HG03196 (cell line): ENCODE results near the gene ADCK2.
A peak's percentile ranks its signal among the peaks of the same experiment; 100 is the strongest.
"Not testable (repeated sequence)": the region's sequence is repeated elsewhere in the genome, so short reads cannot be mapped to it uniquely, and the experiment has no call there.

Experiments
- ATAC-seq: cut with Tn5 transposase; IDR thresholded peaks from one replicate; pipeline ENCODE4 v1.9.1; 2021; ENCODE audit not compliant: unreplicated experiment

Gene ADCK2

DNA sequence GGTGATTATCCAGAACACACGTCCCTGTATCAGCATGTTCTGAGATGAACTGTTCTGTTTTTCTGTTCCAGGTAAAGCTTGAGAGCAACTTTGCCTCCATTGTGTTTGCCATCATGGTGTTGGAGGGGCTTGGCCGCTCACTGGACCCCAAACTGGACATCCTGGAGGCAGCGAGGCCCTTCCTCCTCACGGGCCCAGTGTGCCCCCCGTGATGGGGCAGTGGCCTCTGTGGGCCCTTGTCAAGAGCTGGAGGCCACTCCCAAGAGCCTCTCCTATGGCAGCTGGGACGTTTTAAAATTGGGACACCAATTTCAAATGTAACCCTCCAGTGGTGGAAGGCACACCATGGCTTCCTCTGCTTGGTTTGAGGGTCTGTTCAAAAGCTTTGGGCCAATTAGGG lies 21.8 kb downstream of the ADCK2 start:
- ATAC-seq, result no peak

DNA sequence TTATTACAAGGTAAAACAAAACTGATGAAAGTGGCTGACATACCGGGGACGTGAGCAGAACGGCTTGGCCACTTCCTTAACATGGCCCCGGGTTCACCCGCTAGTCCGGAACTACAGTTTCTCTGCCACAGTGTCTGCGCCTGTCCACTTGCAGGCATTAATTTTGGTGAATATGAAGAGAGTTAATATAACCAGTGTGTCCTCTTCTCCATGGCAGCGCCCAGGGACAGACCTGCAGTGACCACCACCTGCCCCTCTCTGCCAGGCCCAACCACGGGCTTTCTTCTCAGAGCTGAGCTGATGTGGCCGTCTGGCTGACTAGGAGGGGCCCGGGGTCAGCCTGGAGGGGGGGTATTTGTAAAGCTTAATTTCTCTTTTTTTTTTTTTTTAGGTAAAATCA lies 22.6 kb downstream of the ADCK2 start:
- no peak for ATAC-seq

DNA sequence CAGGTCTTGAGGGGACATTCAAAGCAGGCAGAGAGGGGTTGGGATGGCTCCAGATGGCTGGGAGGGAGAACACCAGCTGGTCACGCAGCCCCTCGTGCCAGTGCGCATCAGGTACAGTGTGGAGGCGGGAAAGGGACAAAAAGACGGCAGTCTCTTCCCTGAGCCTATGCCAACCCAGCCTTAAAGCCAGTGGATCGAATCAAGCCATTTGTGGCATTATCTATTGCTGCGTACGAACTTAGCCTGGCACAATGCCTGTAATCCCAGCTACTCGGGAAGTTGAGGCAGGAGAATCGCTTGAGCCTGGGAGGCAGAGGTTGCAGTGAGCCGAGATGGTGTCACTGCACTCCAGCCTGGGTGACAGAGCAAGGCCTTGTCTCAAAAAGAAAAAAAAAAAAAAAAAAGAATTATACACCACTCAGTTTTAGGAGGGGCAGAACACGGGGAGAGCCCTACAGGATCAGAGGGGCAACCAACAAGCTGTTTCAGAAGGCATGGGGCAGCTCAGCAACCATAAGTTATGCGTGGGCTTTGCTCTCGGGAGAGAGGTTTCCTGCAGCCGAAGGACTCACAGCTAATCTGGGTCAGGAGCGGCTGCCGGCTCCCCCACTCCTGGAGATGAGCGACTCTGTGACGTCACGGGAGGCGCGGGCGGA lies 23.4 kb downstream of the ADCK2 start:
- no peak for ATAC-seq

DNA sequence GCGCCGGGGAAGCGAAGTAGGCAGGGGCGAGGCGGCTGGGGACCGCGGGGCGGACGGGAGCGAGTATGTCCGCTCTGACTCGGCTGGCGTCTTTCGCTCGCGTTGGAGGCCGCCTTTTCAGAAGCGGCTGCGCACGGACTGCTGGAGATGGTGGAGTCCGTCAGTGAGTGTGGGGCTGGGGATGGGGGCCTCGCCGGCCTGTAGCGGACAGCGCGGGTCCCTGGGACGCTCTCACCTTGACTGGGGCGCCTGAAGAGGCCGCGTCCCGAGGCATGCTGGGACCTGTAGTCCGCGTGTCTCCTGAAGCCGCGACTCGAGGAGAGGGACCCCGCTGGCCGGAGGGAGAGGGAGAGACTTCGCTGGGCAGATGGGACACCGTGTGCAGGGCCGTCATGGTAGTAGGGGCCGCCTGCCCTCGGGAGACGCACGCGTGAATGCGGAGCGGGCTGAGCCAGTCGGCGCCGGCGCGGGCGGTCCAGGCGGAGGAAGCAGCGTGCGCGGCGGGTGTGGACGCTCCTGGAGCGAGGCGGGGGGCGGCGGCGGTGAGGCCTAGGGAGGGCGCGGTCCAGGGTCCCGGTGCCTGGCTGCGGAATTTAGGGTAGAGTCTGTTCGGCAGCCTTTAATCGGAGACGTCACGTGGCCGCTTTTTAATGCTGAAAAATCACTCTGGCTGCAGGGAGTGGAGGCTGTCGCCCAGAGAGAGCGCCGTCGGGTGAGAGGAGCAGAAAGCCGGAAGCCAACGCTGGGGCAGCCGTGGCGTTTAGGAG lies 24.1 kb downstream of the ADCK2 start, which contains the start of gene NDUFB2:
TSS of gene NDUFB2 (plus strand) at position 29 of the 767 bp plus-strand sequence. CDS start at position 66, 37 bp downstream.
- ATAC-seq, result peak; percentile 87

DNA sequence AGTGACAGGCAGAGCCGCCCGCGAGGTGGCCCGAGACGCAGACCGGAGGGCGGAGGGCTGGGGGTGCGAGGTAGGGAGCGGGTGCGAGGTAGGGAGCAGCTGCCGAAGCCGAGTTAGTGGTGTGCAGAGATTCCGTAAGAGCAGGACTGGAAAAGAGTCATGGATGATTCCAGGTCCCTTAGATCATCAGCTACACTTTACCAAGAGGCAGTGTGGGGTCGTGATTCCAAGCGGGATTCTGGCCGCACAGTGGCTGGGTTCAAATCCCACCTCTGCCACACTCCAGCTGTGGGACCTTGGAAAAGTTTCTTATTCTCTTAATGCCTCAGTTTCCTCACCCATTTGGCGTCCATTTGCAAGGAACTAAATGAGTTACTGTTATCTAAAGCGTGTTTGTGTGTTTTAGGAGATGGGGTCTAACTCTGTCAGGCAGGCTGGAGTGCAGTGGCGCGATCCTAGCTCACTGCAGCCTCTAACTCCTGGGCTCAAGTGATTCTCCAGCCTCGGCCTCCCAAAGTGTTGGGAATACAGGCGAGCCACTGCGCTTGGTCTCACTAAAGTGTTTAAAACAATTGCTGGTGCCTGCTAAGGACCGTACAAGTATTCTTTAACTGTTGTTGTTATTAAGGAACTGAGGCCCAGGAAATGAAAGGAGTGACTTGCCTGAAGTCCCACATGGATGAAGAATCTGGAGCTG lies 24.9 kb downstream of the ADCK2 start:
- ATAC-seq, result no peak

DNA sequence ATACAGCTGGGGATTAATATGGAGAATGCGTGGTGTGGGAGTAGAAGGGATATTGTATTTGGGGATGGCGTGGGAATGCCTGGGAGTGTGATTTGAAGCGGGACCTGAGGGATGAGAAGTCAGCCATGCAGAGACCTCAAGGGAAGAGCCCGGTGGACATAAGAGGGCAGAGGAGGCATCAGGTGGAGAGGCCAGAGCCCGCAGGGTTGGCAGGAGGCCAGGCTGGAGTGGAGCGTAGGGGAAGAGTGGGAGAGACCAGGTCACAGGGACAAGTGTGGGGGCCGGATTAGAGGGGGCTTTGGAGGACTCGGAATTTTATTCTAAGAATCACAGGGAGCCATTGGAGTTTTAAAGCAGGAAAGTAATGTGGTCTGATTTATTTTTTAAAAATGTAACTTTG lies 25.7 kb downstream of the ADCK2 start:
- ATAC-seq, result no peak

DNA sequence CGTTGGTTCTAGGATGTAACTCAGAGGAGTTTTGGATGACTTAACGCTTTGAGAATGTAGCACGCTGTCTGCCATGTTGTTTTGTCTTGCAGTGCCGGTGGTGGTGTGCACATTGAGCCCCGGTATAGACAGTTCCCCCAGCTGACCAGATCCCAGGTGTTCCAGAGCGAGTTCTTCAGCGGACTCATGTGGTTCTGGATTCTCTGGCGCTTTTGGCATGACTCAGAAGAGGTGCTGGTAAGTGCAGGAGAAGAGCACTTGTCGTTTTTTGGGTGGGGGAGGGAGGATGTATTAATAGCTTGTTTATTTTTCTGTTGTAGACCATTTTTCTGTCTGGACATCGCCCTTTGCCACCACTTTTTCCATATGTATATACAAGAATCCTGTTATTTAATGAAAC lies 30.0 kb downstream of the ADCK2 start:
- ATAC-seq, result no peak

DNA sequence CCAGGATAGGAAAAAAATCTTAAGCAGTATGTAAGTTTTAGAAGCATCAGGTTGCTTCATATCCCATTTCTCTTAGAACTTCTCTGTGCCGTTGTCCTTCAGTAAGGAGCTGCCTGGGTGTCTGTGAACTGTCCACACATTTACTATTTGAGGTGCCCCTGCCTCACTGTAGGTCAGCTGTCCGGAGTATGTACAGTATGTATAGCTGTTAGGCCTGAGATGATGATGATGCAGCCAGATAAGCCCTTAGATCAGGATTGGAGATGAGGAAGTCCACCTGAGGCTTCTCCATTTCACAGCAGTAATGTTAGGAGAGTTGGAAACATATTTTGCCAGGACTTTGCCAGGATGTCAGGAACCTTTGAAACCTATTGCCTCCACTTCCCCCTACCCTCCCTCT lies 31.5 kb downstream of the ADCK2 start:
- no peak for ATAC-seq

DNA sequence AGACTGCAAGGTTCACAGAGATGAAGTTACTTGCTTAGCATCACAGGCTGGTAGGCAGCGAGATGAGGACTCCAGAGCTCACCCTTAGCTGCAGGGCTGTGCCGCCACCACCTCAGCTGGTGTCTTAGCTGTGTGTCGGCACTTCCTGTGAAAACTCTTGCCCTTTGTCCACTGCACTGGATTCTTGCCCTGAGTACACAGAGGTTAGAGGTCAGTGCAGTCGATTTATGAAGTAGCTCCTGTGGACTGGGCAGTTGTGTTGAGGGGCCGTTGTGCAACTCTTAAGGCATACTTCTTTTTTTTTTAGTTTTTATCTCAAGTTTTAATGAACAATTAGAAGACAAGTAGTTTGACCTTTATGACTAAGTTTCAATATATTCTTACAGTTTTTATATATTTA lies 34.4 kb downstream of the ADCK2 start:
- ATAC-seq, result no peak

DNA sequence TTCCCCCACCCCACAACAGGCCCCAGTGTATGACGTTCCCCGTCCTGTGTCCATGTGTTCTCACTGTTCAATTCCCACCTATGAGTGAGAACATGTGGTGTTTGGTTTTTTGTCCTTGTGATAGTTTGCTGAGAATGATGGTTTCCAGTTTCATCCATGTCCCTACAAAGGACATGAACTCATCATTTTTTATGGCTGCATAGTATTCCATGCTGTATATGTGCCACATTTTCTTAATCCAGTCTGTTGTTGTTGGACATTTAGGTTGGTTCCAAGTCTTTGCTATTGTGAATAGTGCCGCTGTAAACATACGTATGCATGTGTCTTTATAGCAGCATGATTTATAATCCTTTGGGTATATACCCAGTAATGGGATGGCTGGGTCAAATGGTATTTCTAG lies 36.0 kb downstream of the ADCK2 start:
- not testable (repeated sequence) for ATAC-seq

DNA sequence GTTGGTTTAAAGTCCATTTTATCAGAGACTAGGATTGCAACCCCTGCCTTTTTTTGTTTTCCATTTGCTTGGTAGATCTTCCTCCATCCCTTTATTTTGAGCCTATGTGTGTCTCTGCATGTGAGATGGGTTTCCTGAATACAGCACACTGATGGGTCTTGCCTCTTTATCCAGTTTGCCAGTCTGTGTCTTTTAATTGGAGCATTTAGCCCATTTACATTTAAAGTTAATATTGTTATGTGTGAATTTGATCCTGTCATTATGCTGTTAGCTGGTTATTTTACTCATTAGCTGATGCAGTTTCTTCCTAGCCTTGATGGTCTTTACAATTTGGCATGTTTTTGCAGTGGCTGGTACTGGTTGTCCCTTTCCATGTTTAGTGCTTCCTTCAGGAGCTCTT lies 39.6 kb downstream of the ADCK2 start:
- not testable (repeated sequence) for ATAC-seq

DNA sequence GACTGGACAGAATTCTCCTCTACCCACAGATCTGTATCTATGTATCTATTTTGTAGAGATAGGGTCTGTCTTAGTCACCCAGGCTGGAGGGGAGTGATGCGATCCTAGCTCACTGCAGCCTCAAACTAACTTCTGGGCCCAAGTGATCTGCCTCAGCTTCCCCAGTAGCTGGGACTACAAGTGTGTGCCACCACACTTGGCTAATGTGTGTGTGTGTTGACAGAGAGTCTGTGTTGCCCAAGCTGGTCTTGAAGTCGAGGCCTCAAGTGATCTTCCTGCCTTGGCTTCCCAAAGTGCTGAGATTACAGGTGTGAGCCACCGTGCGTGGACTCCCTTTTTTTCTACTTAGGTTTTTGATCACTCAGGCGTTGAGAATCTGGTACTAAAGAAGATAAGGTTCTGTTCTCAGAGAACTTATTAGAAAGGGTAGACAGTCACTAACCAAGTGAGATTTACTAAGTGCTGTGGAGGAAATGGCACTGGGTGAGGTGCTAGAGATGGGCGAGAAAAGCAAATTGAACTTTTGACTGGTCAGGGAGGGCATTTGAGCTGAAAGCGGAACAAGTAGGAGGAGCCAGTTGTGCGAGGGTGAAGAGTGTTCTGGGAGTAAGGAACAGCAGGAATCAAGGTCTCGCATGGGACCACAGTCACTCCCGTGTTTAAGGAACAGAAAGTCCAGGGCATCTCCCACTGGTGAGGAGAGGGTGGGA lies 41.7 kb downstream of the ADCK2 start:
- no peak for ATAC-seq

DNA sequence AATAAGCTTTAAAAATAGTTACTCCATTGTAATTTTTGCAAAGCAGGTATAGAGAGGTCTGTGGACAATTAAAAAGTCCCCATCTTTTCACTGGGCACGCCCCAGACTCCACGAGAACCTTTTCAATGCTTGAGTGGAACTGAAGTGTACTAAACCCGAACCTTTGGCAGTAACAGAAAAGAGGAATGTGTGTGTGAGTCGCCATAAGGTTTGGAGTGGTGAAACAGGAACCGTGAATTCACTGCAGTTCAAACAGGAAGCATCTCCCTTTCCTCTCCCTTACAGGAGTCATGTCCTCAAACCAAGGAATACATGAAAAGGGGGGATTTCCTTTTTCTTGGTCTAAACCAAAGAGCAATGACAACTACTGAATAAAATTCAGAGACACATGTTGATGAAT lies 47.0 kb downstream of the ADCK2 start:
- no peak for ATAC-seq

DNA sequence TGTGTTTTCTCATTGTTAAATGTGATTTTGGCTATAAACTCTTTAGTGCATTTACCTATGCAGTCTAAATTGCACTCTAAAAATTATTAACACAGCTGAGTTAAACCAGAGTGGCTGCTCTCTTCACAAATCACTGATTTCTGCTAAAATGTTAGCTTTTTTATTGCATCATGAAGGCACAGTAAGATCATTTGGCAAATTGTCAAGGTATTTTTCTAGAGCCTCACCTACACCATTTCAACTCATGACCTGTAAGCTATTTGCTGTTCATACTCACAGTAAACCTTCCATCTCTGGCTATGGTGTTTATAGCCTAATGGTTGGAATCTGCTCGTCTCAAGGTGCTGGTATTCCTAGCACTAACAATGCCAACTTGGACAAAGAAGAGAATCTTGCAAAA lies 49.5 kb downstream of the ADCK2 start:
- ATAC-seq, result no peak

DNA sequence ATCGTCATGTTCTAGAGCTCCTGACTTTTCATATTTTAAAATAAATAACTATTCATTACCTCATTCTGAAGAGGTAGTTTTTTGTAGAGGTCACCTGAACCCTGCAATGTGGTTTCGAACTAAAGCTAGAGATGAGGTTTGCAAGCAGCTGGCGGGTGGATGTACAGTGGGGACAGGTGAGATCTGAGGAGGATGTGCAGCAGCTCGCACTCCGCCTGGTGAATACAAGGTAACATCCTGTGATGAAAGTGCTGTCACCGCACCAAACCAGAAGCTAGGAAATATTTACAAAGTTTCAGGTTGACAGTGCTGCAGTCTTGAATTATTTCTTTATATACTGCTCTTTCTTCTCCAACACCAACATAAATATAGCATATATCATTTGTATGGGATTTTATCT lies 50.3 kb downstream of the ADCK2 start:
- ATAC-seq, result no peak

DNA sequence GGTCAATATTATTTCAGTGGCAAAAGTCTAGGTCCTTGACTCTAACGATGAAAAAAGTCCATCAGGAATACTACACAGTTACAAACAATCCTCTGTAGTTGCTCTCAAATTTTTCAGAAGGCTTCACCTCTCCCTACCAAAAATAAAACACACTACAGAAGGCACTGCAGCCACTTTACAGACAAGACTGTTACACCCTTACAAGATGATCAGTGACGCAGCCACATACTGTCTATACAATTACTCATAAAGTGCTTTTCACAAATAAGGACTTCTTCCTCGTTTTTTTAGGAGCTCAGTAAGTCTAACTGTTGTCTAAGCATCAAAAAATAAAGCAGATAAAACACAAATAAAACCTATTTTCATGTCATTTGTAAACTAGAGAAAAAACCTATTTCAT lies 50.8 kb downstream of the ADCK2 start:
- no peak for ATAC-seq

DNA sequence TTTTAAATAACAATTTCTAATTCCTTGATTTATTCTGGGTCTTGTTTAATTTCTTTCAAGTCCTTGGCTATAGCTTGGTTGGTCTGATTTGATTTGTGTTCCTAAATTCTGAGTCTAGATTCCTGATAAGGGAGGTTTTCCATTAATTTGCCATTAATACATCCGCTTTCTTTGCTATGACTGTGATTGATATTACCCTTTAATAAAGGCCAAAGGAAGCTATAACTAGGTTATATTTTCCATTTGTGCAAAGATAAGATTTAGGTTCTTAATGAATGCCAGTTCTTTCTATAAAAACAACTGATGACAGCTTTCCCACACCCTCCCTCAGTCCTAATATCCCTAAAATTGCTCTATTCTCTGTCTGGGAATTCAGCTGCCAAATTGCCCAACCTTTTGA lies 52.0 kb downstream of the ADCK2 start:
- ATAC-seq, result no peak

DNA sequence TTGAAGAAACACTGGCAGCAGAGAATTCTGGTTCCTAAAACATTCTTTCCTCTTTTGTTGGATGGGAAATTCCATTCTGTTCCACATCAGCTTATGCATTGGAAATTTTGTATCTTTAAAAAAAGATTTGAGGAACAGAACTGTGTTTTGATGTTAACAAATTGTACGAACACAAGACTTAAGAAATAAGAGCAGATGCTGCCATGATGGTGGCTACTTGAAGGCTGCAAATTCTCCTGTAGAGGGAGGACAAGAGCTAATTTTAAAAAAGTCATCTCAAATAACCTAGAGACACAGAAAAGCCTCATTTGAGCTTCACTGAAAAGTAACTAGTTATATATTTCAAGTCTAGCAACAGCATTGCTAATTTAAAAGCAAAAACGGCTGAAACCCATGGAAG lies 53.5 kb downstream of the ADCK2 start:
- ATAC-seq, result no peak

DNA sequence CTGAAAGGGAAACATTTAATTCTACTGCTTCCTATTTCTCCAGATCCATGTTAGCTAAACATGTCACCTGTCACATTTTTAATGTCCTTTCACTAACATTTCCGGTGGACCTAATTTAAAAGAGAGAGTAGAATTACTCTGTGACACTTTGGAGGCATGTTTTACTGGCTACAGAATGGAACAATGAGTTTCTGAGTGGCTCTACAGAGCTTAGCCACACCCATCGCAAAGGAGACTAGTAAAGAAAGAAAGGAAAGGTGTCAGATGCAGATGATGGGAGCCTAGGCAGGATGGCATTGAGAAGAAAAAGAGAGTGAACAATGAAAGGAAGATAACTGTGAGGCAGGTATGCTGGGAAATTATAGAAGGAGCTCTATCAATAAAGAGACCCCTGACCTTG lies 59.7 kb downstream of the ADCK2 start:
- ATAC-seq, result no peak

DNA sequence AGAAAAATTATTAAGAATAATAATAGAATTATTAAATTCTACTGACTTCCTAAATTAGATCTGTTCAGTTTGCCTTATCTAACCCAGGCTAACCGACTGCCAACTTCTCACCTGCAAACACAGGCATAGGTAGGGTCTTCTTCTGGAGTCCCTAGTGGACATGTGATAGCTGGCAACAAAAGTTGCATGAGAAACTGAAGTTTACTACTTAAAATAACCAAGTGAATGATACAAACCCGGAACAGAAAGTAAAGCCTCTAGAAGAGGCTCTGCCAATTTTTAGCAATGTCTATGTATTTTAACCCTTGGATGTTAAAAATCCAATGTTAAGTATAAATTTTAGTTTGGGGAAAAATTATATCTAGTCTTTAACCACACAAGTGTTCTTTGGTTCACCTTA lies 61.4 kb downstream of the ADCK2 start:
- ATAC-seq, result no peak

DNA sequence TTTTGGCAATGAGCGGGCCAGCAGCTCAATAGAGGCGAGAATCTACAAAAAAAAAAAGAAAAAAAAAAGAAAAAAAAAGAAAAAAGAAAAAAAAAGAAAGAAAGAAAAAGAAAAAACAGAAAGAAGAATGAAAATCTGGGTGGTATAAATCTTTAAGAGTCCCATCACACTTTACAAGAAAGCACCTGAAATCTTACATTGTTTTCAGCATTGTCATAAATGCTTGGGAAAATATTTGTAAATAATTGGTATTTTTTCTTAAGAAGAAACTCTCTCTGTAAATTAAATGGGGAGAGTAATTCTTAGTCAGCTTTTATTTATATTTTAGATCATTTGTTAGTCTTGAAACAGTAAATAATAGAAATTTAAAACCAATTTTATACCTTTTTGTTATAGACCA lies 62.0 kb downstream of the ADCK2 start:
- no peak for ATAC-seq

DNA sequence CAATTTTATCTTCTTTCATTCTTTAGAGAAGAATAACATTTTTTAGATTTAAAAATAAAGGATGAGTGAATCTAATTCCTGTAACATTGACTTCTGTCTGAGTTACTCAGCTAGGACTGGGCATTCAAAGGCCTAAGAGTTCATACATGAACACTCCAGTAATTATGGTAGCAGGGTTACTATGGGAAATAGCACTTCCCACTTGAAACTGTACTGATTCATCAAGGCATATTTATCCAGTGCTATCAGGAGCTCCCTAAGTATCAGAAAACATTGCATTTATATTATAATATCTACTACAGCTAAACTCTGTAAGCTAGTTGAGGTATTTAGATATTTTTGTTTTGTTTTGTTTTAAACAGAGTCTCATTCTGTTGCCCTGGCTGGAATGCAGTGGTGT lies 65.5 kb downstream of the ADCK2 start:
- ATAC-seq, result no peak
